K562 (cell line): Measurements from ENCODE around the gene JPH2. TPM values are rescaled to one million over a fixed set of nuclear protein-coding genes. Genes with fewer than 3 reads are reported as not detected.

ENCODE experiments used
- ATF1 ChIP-seq, 2 experiments: fragments of 450-650 bp in 1 of 2; IDR thresholded peaks; 2 replicates each; pipeline ENCODE4 v1.6.1; 2016; ENCODE audit warnings: missing compliant biosample characterization in 1 of 2, missing genetic modification characterization in 1 of 2
- COPS2 ChIP-seq: fragments of 450-650 bp; conservative IDR thresholded peaks from 2 replicates; pipeline ENCODE4 v1.6.1; 2016; ENCODE audit warnings: mild to moderate bottlenecking, moderate library complexity
- PHTF2 ChIP-seq: fragments of 250-450 bp; sonication (Bioruptor Pico); IDR thresholded peaks from 2 replicates; pipeline ENCODE4 v1.5.0; 2021; ENCODE audit warnings: mild to moderate bottlenecking
- TRIM24 ChIP-seq, 2 experiments: fragments of 450-650 bp; IDR thresholded peaks; 2 replicates each; pipeline ENCODE4 v1.6.1; 2016
- YY1 ChIP-seq, 3 experiments: IDR thresholded peaks; 2 replicates each; pipeline ENCODE4 v1.6.1; 2011; ENCODE audit warnings: low read length in 2 of 3, mild to moderate bottlenecking in 2 of 3, moderate library complexity in 2 of 3, borderline replicate concordance in 1 of 3, control low read depth in 1 of 3, low read depth in 1 of 3; ENCODE audit not compliant: insufficient read depth in 3 of 3, insufficient replicate concordance in 2 of 3, control insufficient read depth in 1 of 3, insufficient read length in 1 of 3; ENCODE audit errors: extremely low read depth in 1 of 3
- ZBTB1 ChIP-seq: sonication (generic); formaldehyde crosslinking; IDR thresholded peaks from 2 replicates; pipeline ENCODE4 v1.8.1; 2023; ENCODE audit warnings: missing genetic modification reagents, low read depth, mild to moderate bottlenecking, borderline replicate concordance
- ZBTB40 ChIP-seq, 2 experiments: fragments of 450-650 bp in 1 of 2; sonication (generic) in 1 of 2; formaldehyde crosslinking in 1 of 2; IDR thresholded peaks; 2 replicates each; pipeline versions ENCODE4 v1.7.1 to v1.9.0; 2016 to 2022; ENCODE audit warnings: inconsistent platforms in 1 of 2, mild to moderate bottlenecking in 1 of 2, missing genetic modification reagents in 1 of 2
- ZNF77 ChIP-seq: fragments of 250-450 bp; sonication (Bioruptor Pico); IDR thresholded peaks from 2 replicates; pipeline ENCODE4 v1.5.0; 2020
- polyA plus RNA-seq, 8 experiments: library from polyadenylated mRNA; depleted of rRNA in 4 of 8; stranded (reverse) in 5 of 8; unstranded in 3 of 8; fragments of >200 nt; fragmentation: Nextera tagmentation in 2 of 8; fragmentation: Illumina TruSeq in 1 of 8; extraction: Ambion mirVana in 2 of 8; extraction: Trizol in 1 of 8; gene quantifications; 2 replicates each; pipeline versions ENCODE4 v1.2.1 to v1.2.3, GENCODE V29; 2011 to 2014; ENCODE audit warnings: inconsistent platforms in 1 of 8, missing spikeins in 1 of 8
- total RNA-seq, 7 experiments: library from RNA; depleted of rRNA in 6 of 7; stranded (reverse); fragments of >200 nt in 6 of 7; fragmentation: Illumina TruSeq in 2 of 7; extraction: Trizol in 2 of 7; gene quantifications; 2 replicates each; pipeline versions ENCODE4 v1.2.1 to v1.2.3, GENCODE V29; 2011 to 2021; ENCODE audit warnings: low replicate concordance in 1 of 7

JPH2 gene
- total and polyA plus RNA-seq, 9 of the 15 experiments (the other 6 are each of a cell fraction or from before 2014, with no cell fraction given): not detected

GRCh38 chr20:44141873-44142272 is 45.1 kb downstream of the JPH2 start (continued):
- TF ChIP-seq ZBTB40 (IDR thresholded peaks at IDR 0.05) (no peak), ZBTB40 (CRISPR knock-in tag; IDR thresholded peaks at IDR 0.05) (no peak), ZNF77 (CRISPR knock-in tag) (no peak), ATF1 (CRISPR knock-in tag; IDR thresholded peaks at IDR 0.05) (no peak), ATF1 (tag; IDR thresholded peaks at IDR 0.05) (no peak), YY1 (IDR thresholded peaks at IDR 0.05; ENCODE audit: borderline replicate concordance in 1 of 3, control insufficient read depth in 1 of 3, extremely low read depth in 1 of 3, insufficient read depth in 3 of 3, insufficient read length in 1 of 3, insufficient replicate concordance in 2 of 3, low read depth in 1 of 3, low read length in 2 of 3) (no peak), PHTF2 (CRISPR knock-in tag) (no peak), TRIM24 (IDR thresholded peaks at IDR 0.05) (no peak), ZBTB1 (CRISPR knock-in tag) (no peak), COPS2 (no peak)
